ENCODE measurements around the gene SDR42E2. TPM values are rescaled to one million over a fixed set of nuclear protein-coding genes. Genes with fewer than 3 reads are reported as not detected.

Gene SDR42E2
- total RNA-seq, 4 donors from 2014 or later = not detected

- Histone ChIP-seq H3K27me3 (no peaks in the 10 kb centered on the region), H3K4me3 (no peak overlapping the region), H3K9me3 (no peaks in the 10 kb centered on the region), H3K36me3 (no peaks in the 10 kb centered on the region), H3K4me1 (peaks cover 18 to 23% (median 21%) of the 10 kb centered on the region in 4 donors), H3K27ac (replicated peaks in 1 of 4) (no peak overlapping the region)
- DNase-seq (ENCODE audit: extremely low spot score) = no peak
- intact Hi-C loops (cut with DNase I) = loop anchor here (5.0 kb wide), 2 partner anchors 104 to 234 kb away; partner anchors contain the start of gene UQCRC2
- WGBS = 81% methylated on average over 3 of the region's 3 CpGs
- TF ChIP-seq EP300 (IDR thresholded peaks at IDR 0.05) (no peak), POLR2AphosphoS5 (IDR thresholded peaks at IDR 0.05) (no peak), CTCF (IDR thresholded peaks at IDR 0.05) (no peak), POLR2A (IDR thresholded peaks at IDR 0.05; ENCODE audit: low read depth) (no peak)
Measured at GRCh38 chr16:22186517-22186916, 24.2 kb downstream of the SDR42E2 start.

GRCh38 chr16:22188267-22188594, 25.9 kb downstream of the SDR42E2 start:
- Histone ChIP-seq H3K4me3 (no peak overlapping the region), H3K4me1 (peaks cover 21 to 40% (median 36%) of the 10 kb centered on the region in 4 donors), H3K9me3 (no peaks in the 10 kb centered on the region), H3K27ac (replicated peaks in 1 of 4) (peak overlapping the region in 3 of 4 donors; percentile 94 to 96 (median 94)), H3K36me3 (no peaks in the 10 kb centered on the region), H3K27me3 (no peaks in the 10 kb centered on the region)
- intact Hi-C loops (cut with DNase I) = loop anchor here (2.0 to 5.0 kb wide), 3 partner anchors 106 to 236 kb away; partner anchors contain the start of gene UQCRC2
- WGBS = 70% methylated on average over 2 of the region's 2 CpGs
- TF ChIP-seq POLR2AphosphoS5 (IDR thresholded peaks at IDR 0.05) (no peak), EP300 (IDR thresholded peaks at IDR 0.05) (no peak), POLR2A (IDR thresholded peaks at IDR 0.05; ENCODE audit: low read depth) (no peak), CTCF (IDR thresholded peaks at IDR 0.05) (no peak)
- DNase-seq (ENCODE audit: extremely low spot score) = no peak

- H3K36me3 ChIP-seq = no peaks in the 10 kb centered on the region
- DNase-seq (ENCODE audit: extremely low spot score) = no peak
- H3K27ac ChIP-seq (replicated peaks in 1 of 4) = peak overlapping the region; percentile 94 to 96 (median 94)
- TF ChIP-seq POLR2AphosphoS5 (IDR thresholded peaks at IDR 0.05) = peak in 1 of 2 donors; percentile 49
- no peak for TF ChIP-seq EP300 (IDR thresholded peaks at IDR 0.05)
- no peak for TF ChIP-seq POLR2A (IDR thresholded peaks at IDR 0.05; ENCODE audit: low read depth)
- peak; percentile 81 to 92 (median 90) for TF ChIP-seq CTCF (IDR thresholded peaks at IDR 0.05)
- peak overlapping the region in 2 of 4 donors; percentile 79 to 86 for H3K4me3 ChIP-seq
- intact Hi-C loops (cut with DNase I) = loop anchor here (1.0 to 5.0 kb wide), 4 partner anchors 107 to 237 kb away; partner anchors contain the start of gene UQCRC2
- no peaks in the 10 kb centered on the region for H3K27me3 ChIP-seq
- peaks cover 21 to 41% (median 37%) of the 10 kb centered on the region in 4 donors for H3K4me1 ChIP-seq
- 29% methylated on average over 8 of the region's 8 CpGs for WGBS
- H3K9me3 ChIP-seq = no peaks in the 10 kb centered on the region
Measured at GRCh38 chr16:22188595-22189442, 26.5 kb downstream of the SDR42E2 start.

- DNase-seq (ENCODE audit: extremely low spot score) = no peak
- Histone ChIP-seq H3K27me3 (no peaks in the 10 kb centered on the region), H3K4me3 (peak overlapping the region; percentile 76 to 86 (median 79)), H3K4me1 (peaks cover 21 to 41% (median 37%) of the 10 kb centered on the region in 4 donors), H3K9me3 (no peaks in the 10 kb centered on the region), H3K36me3 (no peaks in the 10 kb centered on the region), H3K27ac (replicated peaks in 1 of 4) (peak overlapping the region; percentile 94 to 96 (median 94))
- TF ChIP-seq EP300 (IDR thresholded peaks at IDR 0.05) (no peak), POLR2A (IDR thresholded peaks at IDR 0.05; ENCODE audit: low read depth) (no peak), POLR2AphosphoS5 (IDR thresholded peaks at IDR 0.05) (no peak), CTCF (IDR thresholded peaks at IDR 0.05) (no peak)
- 7% methylated on average over 17 of the region's 18 CpGs for WGBS
- intact Hi-C loops (cut with DNase I) = loop anchor here (1.0 to 5.0 kb wide), 4 partner anchors 107 to 237 kb away; partner anchors contain the start of gene UQCRC2
Measured at GRCh38 chr16:22189473-22190080, 27.3 kb downstream of the SDR42E2 start.

All from esophagus muscularis mucosa (tissue), 4 donors.